Neuronal stem cell (in vitro differentiated cells): Measurements from ENCODE around the gene ALDH3A1.

ENCODE experiments used
- DNase-seq: peaks from one replicate; pipeline ENCODE4 v3.0.0-alpha.2; 2013; ENCODE audit warnings: low spot score
- H2AFZ ChIP-seq: one replicate; pipeline ENCODE4 v1.6.1; 2013; ENCODE audit warnings: mild to moderate bottlenecking, low read length, inconsistent platforms
- H2AK5ac ChIP-seq: 2 replicates; pipeline ENCODE4 v1.6.1; 2013; ENCODE audit warnings: low read depth, mild to moderate bottlenecking, inconsistent platforms, low read length, moderate library complexity, mixed read lengths
- H2BK120ac ChIP-seq: 2 replicates; pipeline ENCODE4 v1.6.1; 2013; ENCODE audit warnings: low read depth, mild to moderate bottlenecking, inconsistent platforms, low read length, moderate library complexity, mixed read lengths
- H2BK12ac ChIP-seq: one replicate; pipeline ENCODE4 v1.6.1; 2013; ENCODE audit warnings: low read length, inconsistent platforms
- H2BK15ac ChIP-seq: 2 replicates; pipeline ENCODE4 v1.6.1; 2013; ENCODE audit warnings: mild to moderate bottlenecking, low read length, inconsistent platforms, mixed read lengths
- H2BK5ac ChIP-seq: one replicate; pipeline ENCODE4 v1.6.1; 2013; ENCODE audit warnings: inconsistent platforms, mild to moderate bottlenecking, low read length, moderate library complexity
- H3K14ac ChIP-seq: one replicate; pipeline ENCODE4 v1.6.1; 2013; ENCODE audit warnings: low read length, inconsistent platforms
- H3K18ac ChIP-seq: 2 replicates; pipeline ENCODE4 v1.6.1; 2013; ENCODE audit warnings: low read length, inconsistent platforms
- H3K23ac ChIP-seq: 2 replicates; pipeline ENCODE4 v1.6.1; 2013; ENCODE audit warnings: low read depth, mild to moderate bottlenecking, mixed read lengths, low read length, inconsistent platforms; ENCODE audit not compliant: poor library complexity
- H3K27ac ChIP-seq: replicated peaks from 3 replicates; pipeline ENCODE4 v1.5.1; 2013; ENCODE audit warnings: low read length, inconsistent platforms
- H3K27me3 ChIP-seq, 3 experiments: 2 replicates each; pipeline ENCODE4 v1.6.1; 2013; ENCODE audit warnings: low read length in 3 of 3, mild to moderate bottlenecking in 2 of 3, inconsistent platforms in 1 of 3, low read depth in 1 of 3, mixed read lengths in 1 of 3, moderate library complexity in 1 of 3; ENCODE audit not compliant: control insufficient read depth in 3 of 3, insufficient read depth in 3 of 3
- H3K36me3 ChIP-seq, 2 donors: replicated peaks in 1 of 2; 2 replicates each; pipeline ENCODE4 v1.6.1; 2013; ENCODE audit warnings: low read length in 2 of 2; ENCODE audit not compliant: control insufficient read depth in 2 of 2, insufficient read depth in 2 of 2
- H3K4ac ChIP-seq: 2 replicates; pipeline ENCODE4 v1.6.1; 2013; ENCODE audit warnings: inconsistent platforms, mild to moderate bottlenecking, low read length, moderate library complexity
- H3K4me1 ChIP-seq, 2 donors: 1 replicate in 1 of 2; 2 replicates in 1 of 2; pipeline ENCODE4 v1.6.1; 2013; ENCODE audit warnings: low read length in 2 of 2, low read depth in 1 of 2; ENCODE audit not compliant: control insufficient read depth in 2 of 2, insufficient read depth in 1 of 2
- H3K4me2 ChIP-seq: one replicate; pipeline ENCODE4 v1.6.1; 2013; ENCODE audit warnings: mild to moderate bottlenecking, low read length, inconsistent platforms; ENCODE audit not compliant: insufficient read depth, poor library complexity, severe bottlenecking
- H3K4me3 ChIP-seq, 2 donors: 2 replicates each; pipeline ENCODE4 v1.5.1; 2013; ENCODE audit warnings: low read length in 2 of 2, mild to moderate bottlenecking in 2 of 2, inconsistent platforms in 1 of 2, moderate library complexity in 1 of 2
- H3K79me1 ChIP-seq: one replicate; pipeline ENCODE4 v1.6.1; 2013; ENCODE audit warnings: low read depth, mild to moderate bottlenecking, inconsistent platforms, low read length, moderate library complexity
- H3K9ac ChIP-seq: one replicate; pipeline ENCODE4 v1.6.1; 2013; ENCODE audit warnings: mild to moderate bottlenecking, low read depth, low read length, inconsistent platforms; ENCODE audit not compliant: poor library complexity
- H3K9me3 ChIP-seq, 2 donors: replicated peaks in 1 of 2; 2 replicates each; pipeline versions ENCODE3 to v1.6.1; 2013; ENCODE audit warnings: low read length in 2 of 2, mild to moderate bottlenecking in 2 of 2, inconsistent platforms in 1 of 2, low read depth in 1 of 2, mixed read lengths in 1 of 2, moderate library complexity in 1 of 2; ENCODE audit not compliant: control insufficient read depth in 2 of 2, insufficient read depth in 1 of 2
- H4K8ac ChIP-seq: one replicate; pipeline ENCODE4 v1.6.1; 2013; ENCODE audit warnings: low read depth, mild to moderate bottlenecking, inconsistent platforms, low read length, moderate library complexity
- H4K91ac ChIP-seq: one replicate; pipeline ENCODE4 v1.6.1; 2013; ENCODE audit warnings: low read length, low read depth, mild to moderate bottlenecking, inconsistent platforms; ENCODE audit not compliant: poor library complexity
- WGBS, 2 donors: extraction: QIAGEN DNeasy Blood & Tissue Kit; methylation state at CpG; one replicate each; pipeline ENCODE4 v1.1.7; 2013; ENCODE audit warnings: missing lambda C conversion rate in 2 of 2, mixed read lengths in 1 of 2; ENCODE audit not compliant: insufficient read length in 2 of 2, insufficient replicate concordance in 1 of 2; ENCODE audit errors: extremely low coverage in 2 of 2; 5-methylcytosine and 5-hydroxymethylcytosine counted together

The ALDH3A1 gene

DNA sequence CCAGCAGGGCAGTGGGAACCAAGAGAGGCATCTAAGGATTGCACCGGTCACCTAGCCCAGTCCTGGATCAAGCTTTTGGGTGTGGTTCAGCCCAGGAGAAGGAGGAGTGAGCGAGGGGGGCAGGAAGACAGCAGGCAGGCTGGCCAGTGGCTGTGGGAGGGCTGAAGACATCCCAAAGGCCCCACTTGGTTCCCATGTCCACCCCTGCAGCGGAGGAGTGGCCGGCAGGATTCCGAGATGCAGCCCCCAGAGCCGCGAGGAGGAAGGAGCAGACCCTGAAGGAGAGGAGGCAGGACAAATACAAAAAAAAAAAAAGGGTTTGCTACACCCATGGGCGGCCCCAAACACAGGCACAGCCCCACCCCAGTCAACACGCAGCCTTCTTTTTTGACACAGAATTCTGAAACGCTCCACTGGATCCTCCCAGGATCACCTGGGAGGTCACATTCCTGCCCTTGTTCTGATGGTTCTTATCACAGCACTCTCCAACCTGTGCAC, 30.6 kb downstream of the ALDH3A1 start:
- Histone ChIP-seq H3K4me2 (no peak overlapping the region), H2BK12ac (peak overlapping the region; percentile 18), H4K91ac (no peak overlapping the region)

DNA sequence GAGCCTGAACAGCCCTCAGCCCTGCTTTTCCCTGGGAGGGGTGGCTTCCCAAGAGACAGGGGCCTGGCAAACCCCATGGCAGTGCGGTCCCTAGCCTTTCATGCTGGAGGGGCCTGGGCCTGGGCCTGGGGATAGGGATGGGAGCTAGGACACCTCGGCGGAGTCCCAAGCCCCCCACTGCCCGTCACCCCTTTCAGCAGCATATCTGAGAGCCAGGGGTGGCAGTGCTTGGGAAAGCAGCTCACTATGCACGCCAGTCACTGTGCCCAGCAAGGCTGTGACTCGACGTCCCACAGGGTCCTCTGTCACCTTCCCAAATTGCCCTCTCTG, 31.1 kb downstream of the ALDH3A1 start:
- DNase-seq = no peak
- H3K27ac ChIP-seq = no peak overlapping the region
- H2BK120ac ChIP-seq = no peak overlapping the region
- peak overlapping the region; percentile 64 for H3K9ac ChIP-seq
- peak overlapping the region; percentile 29 for H2BK5ac ChIP-seq
- H3K4ac ChIP-seq = no peak overlapping the region
- H3K4me1 ChIP-seq = peaks cover 3 to 33% of the 10 kb centered on the region in 2 donors
- peak overlapping the region; percentile 77 for H3K23ac ChIP-seq
- peaks cover 3% of the 10 kb centered on the region for H3K79me1 ChIP-seq
- H4K91ac ChIP-seq = peak overlapping the region; percentile 47
- H3K36me3 ChIP-seq = no peaks in the 10 kb centered on the region
- H3K4me3 ChIP-seq = no peak overlapping the region
- no CpG with 5 or more reads among the region's 7 CpGs for WGBS, 2 donors
- no peak overlapping the region for H2AFZ ChIP-seq
- peaks cover 0 to 20% (median 0%) of the 10 kb centered on the region in 3 experiments for H3K27me3 ChIP-seq
- peak overlapping the region; percentile 95 for H3K18ac ChIP-seq
- H3K4me2 ChIP-seq = no peak overlapping the region
- H2AK5ac ChIP-seq = peak overlapping the region; percentile 5
- H4K8ac ChIP-seq = peak overlapping the region; percentile 20
- peak overlapping the region; percentile 46 for H2BK15ac ChIP-seq
- no peak overlapping the region for H3K14ac ChIP-seq
- H2BK12ac ChIP-seq = peak overlapping the region; percentile 18
- H3K9me3 ChIP-seq = no peaks in the 10 kb centered on the region

More for the DNA sequence above, 30.6 kb downstream of the ALDH3A1 start:
- Histone ChIP-seq H2BK15ac (peak overlapping the region; percentile 46), H3K18ac (peak overlapping the region; percentile 95), H3K4me3 (no peak overlapping the region), H3K27ac (no peak overlapping the region), H3K36me3 (no peaks in the 10 kb centered on the region), H2BK120ac (no peak overlapping the region), H3K23ac (no peak overlapping the region), H3K9ac (no peak overlapping the region), H3K27me3 (peaks cover 0 to 20% (median 0%) of the 10 kb centered on the region in 3 experiments), H3K4me1 (peaks cover 3 to 33% of the 10 kb centered on the region in 2 donors), H2AK5ac (no peak overlapping the region), H2BK5ac (no peak overlapping the region), H3K9me3 (no peaks in the 10 kb centered on the region), H4K8ac (no peak overlapping the region), H2AFZ (no peak overlapping the region), H3K79me1 (peaks cover 3% of the 10 kb centered on the region), H3K4ac (no peak overlapping the region), H3K14ac (no peak overlapping the region)
- no peak for DNase-seq
- no CpG with 5 or more reads among the region's 10 CpGs for WGBS, 2 donors

DNA sequence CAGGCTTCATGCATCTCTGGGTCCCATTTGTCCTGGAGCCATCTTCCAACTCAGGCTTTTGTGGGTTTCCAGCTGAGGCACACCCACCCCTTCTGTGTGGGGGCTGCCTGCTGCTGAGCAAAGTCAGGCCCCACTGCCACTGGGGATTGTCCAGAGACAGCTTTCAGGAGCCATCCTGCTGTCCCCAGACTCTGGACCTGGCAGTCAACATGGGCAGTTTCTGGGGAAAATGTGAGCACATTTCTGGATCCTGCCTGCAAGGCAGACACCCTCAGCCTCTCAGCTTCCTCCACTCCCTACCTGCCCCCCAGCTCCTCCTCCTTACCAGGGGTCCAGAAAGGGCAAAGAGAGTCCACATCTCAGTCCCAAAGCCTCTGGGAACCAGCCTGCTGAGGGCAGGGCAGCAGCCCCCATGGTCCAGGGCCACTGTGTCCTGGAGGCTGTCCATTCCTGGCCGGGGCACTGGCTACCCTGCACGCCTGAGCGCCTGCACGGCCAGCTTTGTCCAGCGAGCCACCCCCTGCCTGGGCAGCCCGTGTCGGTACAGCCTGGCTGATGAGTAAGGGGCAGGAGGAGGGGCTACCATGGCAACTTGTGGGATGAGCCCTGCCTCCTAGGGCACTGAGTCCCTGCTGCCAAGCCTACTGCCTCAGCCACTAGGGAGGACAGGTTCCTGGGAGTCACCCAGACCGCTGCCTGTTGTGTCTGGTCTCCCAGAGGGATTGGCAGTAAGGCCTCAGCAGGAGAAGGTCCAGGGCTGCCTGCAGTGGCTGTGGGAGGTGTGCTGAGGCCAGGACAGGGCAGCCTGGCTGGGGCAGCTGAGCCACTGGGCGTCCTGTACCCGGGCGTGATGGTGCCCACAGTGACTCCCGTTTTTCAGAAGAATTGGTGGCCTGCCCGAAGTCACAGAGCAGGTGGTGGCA, 31.7 kb downstream of the ALDH3A1 start, which contains the start of gene SLC47A2:
SLC47A2 (minus strand) TSS at position 477 of the 923 bp plus-strand sequence; CDS start at position 448, 29 bp downstream.
- no CpG with 5 or more reads among the region's 13 CpGs for WGBS, 2 donors
- no peak within 1 kb of the TSS for H3K4ac ChIP-seq
- H4K8ac ChIP-seq = peak within 1 kb of the TSS; percentile 84
- no peak within 1 kb of the TSS for H3K4me3 ChIP-seq
- peaks cover 3% of the 10 kb centered on the region for H3K79me1 ChIP-seq
- H2BK15ac ChIP-seq = peak within 1 kb of the TSS; percentile 46
- H2AFZ ChIP-seq = peak within 1 kb of the TSS; percentile 56
- H3K27me3 ChIP-seq = peaks cover 0 to 20% (median 0%) of the 10 kb centered on the region in 3 experiments
- peak within 1 kb of the TSS; percentile 64 for H3K9ac ChIP-seq
- peak within 1 kb of the TSS; percentile 96 for H2AK5ac ChIP-seq
- H3K36me3 ChIP-seq = no peaks in the 10 kb centered on the region
- no peak within 1 kb of the TSS for H3K4me2 ChIP-seq
- peak within 1 kb of the TSS; percentile 77 for H3K23ac ChIP-seq
- H4K91ac ChIP-seq = peak within 1 kb of the TSS; percentile 47
- H2BK5ac ChIP-seq = peak within 1 kb of the TSS; percentile 29
- peaks cover 3 to 33% of the 10 kb centered on the region in 2 donors for H3K4me1 ChIP-seq
- H3K18ac ChIP-seq = peak within 1 kb of the TSS; percentile 95
- no peak for DNase-seq
- no peak within 1 kb of the TSS for H2BK120ac ChIP-seq
- peak within 1 kb of the TSS; percentile 79 for H3K14ac ChIP-seq
- H3K9me3 ChIP-seq = no peaks in the 10 kb centered on the region
- H2BK12ac ChIP-seq = peak within 1 kb of the TSS; percentile 18
- H3K27ac ChIP-seq = no peak within 1 kb of the TSS
